Endothelial cell (in vitro differentiated cells): ENCODE results near the gene DCLK1. TPM values are rescaled to one million over a fixed set of nuclear protein-coding genes. Genes with fewer than 3 reads are reported as not detected.

Experiments used
- DNase-seq: peaks from one replicate; pipeline ENCODE4 v3.0.0; 2021; ENCODE audit warnings: low spot score
- H3K27ac Mint-ChIP-seq: one replicate; pipeline ENCODE4 v1.8.0; 2021; ENCODE audit warnings: mixed read lengths, inconsistent platforms; ENCODE audit not compliant: unreplicated experiment
- H3K27me3 Mint-ChIP-seq: one replicate; pipeline ENCODE4 v1.8.0; 2021; ENCODE audit warnings: mild to moderate bottlenecking, moderate library complexity, mixed read lengths, inconsistent platforms; ENCODE audit not compliant: unreplicated experiment
- H3K36me3 Mint-ChIP-seq: one replicate; pipeline ENCODE4 v1.8.0; 2021; ENCODE audit warnings: mild to moderate bottlenecking, low read depth, mixed read lengths, inconsistent platforms; ENCODE audit not compliant: unreplicated experiment
- H3K4me1 Mint-ChIP-seq: one replicate; pipeline ENCODE4 v1.8.0; 2021; ENCODE audit warnings: mild to moderate bottlenecking, mixed read lengths, inconsistent platforms; ENCODE audit not compliant: unreplicated experiment
- H3K4me3 Mint-ChIP-seq: one replicate; pipeline ENCODE4 v1.8.0; 2021; ENCODE audit warnings: mild to moderate bottlenecking, mixed read lengths, inconsistent platforms; ENCODE audit not compliant: unreplicated experiment
- H3K9me3 Mint-ChIP-seq: one replicate; pipeline ENCODE4 v1.8.0; 2021; ENCODE audit warnings: mixed read lengths, inconsistent platforms; ENCODE audit not compliant: unreplicated experiment
- CTCF ChIP-seq: fragments of 200-600 bp; sonication (generic); IDR thresholded peaks from one replicate; pipeline ENCODE4 v1.5.0; 2021; ENCODE audit warnings: antibody characterized with exemption; ENCODE audit not compliant: unreplicated experiment
- total RNA-seq: library from RNA; stranded (reverse); fragmentation: NEBNext Ultra II Directional; extraction: Animal tissue kit (Norgen Biotek cat#: 25700); gene quantifications from one replicate; pipeline ENCODE4 v1.2.1, GENCODE V29; 2021; ENCODE audit not compliant: unreplicated experiment

DCLK1 gene
- total RNA-seq, 1 donor from 2014 or later: 1.6 TPM

GRCh38 chr13:36068566-36068965, 62.6 kb downstream of the DCLK1 start:
- no peak for DNase-seq
- Mint-ChIP-seq H3K27ac (no peak overlapping the region), H3K9me3 (no peaks in the 10 kb centered on the region), H3K4me1 (peaks cover 2% of the 10 kb centered on the region), H3K27me3 (no peaks in the 10 kb centered on the region), H3K4me3 (no peak overlapping the region), H3K36me3 (no peaks in the 10 kb centered on the region)
- no peak for TF ChIP-seq CTCF

GRCh38 chr13:36067746-36068381, 63.3 kb downstream of the DCLK1 start:
- Mint-ChIP-seq H3K9me3 (no peaks in the 10 kb centered on the region), H3K4me1 (peaks cover 2% of the 10 kb centered on the region), H3K27me3 (no peaks in the 10 kb centered on the region), H3K27ac (no peak overlapping the region), H3K4me3 (no peak overlapping the region), H3K36me3 (no peaks in the 10 kb centered on the region)
- no peak for DNase-seq
- TF ChIP-seq CTCF: no peak

- no peaks in the 10 kb centered on the region for H3K9me3 Mint-ChIP-seq
- no peak overlapping the region for H3K4me3 Mint-ChIP-seq
- no peaks in the 10 kb centered on the region for H3K27me3 Mint-ChIP-seq
- DNase-seq: no peak
- TF ChIP-seq CTCF: no peak
- H3K36me3 Mint-ChIP-seq: no peaks in the 10 kb centered on the region
- H3K27ac Mint-ChIP-seq: no peak overlapping the region
- no peaks in the 10 kb centered on the region for H3K4me1 Mint-ChIP-seq
Observed at GRCh38 chr13:36062249-36062648, 68.9 kb downstream of the DCLK1 start.

- no peak for TF ChIP-seq CTCF
Observed at GRCh38 chr13:36061621-36062020, 69.6 kb downstream of the DCLK1 start.

GRCh38 chr13:36061054-36061453, 70.1 kb downstream of the DCLK1 start:
- no peak overlapping the region for H3K27ac Mint-ChIP-seq
- H3K9me3 Mint-ChIP-seq: no peaks in the 10 kb centered on the region
- no peaks in the 10 kb centered on the region for H3K4me1 Mint-ChIP-seq
- no peak for DNase-seq
- H3K36me3 Mint-ChIP-seq: no peaks in the 10 kb centered on the region
- H3K27me3 Mint-ChIP-seq: no peaks in the 10 kb centered on the region
- TF ChIP-seq CTCF: no peak
- no peak overlapping the region for H3K4me3 Mint-ChIP-seq

More at GRCh38 chr13:36061621-36062020, 69.6 kb downstream of the DCLK1 start:
- DNase-seq: no peak
- no peaks in the 10 kb centered on the region for H3K9me3 Mint-ChIP-seq
- no peak overlapping the region for H3K4me3 Mint-ChIP-seq
- no peaks in the 10 kb centered on the region for H3K36me3 Mint-ChIP-seq
- no peaks in the 10 kb centered on the region for H3K4me1 Mint-ChIP-seq
- H3K27me3 Mint-ChIP-seq: no peaks in the 10 kb centered on the region
- no peak overlapping the region for H3K27ac Mint-ChIP-seq
